Measurements from ENCODE around the gene PCARE.
"Not testable (repeated sequence)": the region's sequence is repeated elsewhere in the genome, so short reads cannot be mapped to it uniquely, and the experiment has no call there.

The PCARE gene

GRCh38 chr2:29108225-29108624 is 33.9 kb upstream of the PCARE start:
- H3K4me1 ChIP-seq (ENCODE audit: insufficient read depth, low read length) = no peaks in the 10 kb centered on the region
- H3K9me3 ChIP-seq (ENCODE audit: control insufficient read depth, insufficient read depth, low read length) = no peaks in the 10 kb centered on the region
- no peak overlapping the region for H3K9ac ChIP-seq (ENCODE audit: low read depth, low read length)
- H3K36me3 ChIP-seq (ENCODE audit: insufficient read depth, low read length) = no peaks in the 10 kb centered on the region

GRCh38 chr2:29107547-29107946 is 33.2 kb upstream of the PCARE start:
- not testable (repeated sequence) for H3K9ac ChIP-seq (ENCODE audit: low read depth, low read length); H3K36me3 ChIP-seq (ENCODE audit: insufficient read depth, low read length); H3K4me1 ChIP-seq (ENCODE audit: insufficient read depth, low read length)

GRCh38 chr2:29106980-29107388 is 32.7 kb upstream of the PCARE start:
- Histone ChIP-seq H3K36me3 (ENCODE audit: insufficient read depth, low read length) (no peaks in the 10 kb centered on the region), H3K9ac (ENCODE audit: low read depth, low read length) (no peak overlapping the region), H3K4me1 (ENCODE audit: insufficient read depth, low read length) (no peaks in the 10 kb centered on the region), H3K9me3 (ENCODE audit: control insufficient read depth, insufficient read depth, low read length) (no peaks in the 10 kb centered on the region)

More at GRCh38 chr2:29107547-29107946, 33.2 kb upstream of the PCARE start:
- H3K9me3 ChIP-seq (ENCODE audit: control insufficient read depth, insufficient read depth, low read length) = not testable (repeated sequence)

GRCh38 chr2:29106256-29106655 is 31.9 kb upstream of the PCARE start:
- Histone ChIP-seq H3K9me3 (ENCODE audit: control insufficient read depth, insufficient read depth, low read length) (no peaks in the 10 kb centered on the region), H3K9ac (ENCODE audit: low read depth, low read length) (no peak overlapping the region), H3K4me1 (ENCODE audit: insufficient read depth, low read length) (no peaks in the 10 kb centered on the region), H3K36me3 (ENCODE audit: insufficient read depth, low read length) (no peaks in the 10 kb centered on the region)

GRCh38 chr2:29105375-29105774 is 31.1 kb upstream of the PCARE start:
- Histone ChIP-seq H3K36me3 (ENCODE audit: insufficient read depth, low read length) (peaks cover 3% of the 10 kb centered on the region; the same call in 1 of the 2 replicates), H3K4me1 (ENCODE audit: insufficient read depth, low read length) (no peaks in the 10 kb centered on the region), H3K9ac (ENCODE audit: low read depth, low read length) (no peak overlapping the region), H3K9me3 (ENCODE audit: control insufficient read depth, insufficient read depth, low read length) (no peaks in the 10 kb centered on the region; the same call in 1 of the 2 replicates)

GRCh38 chr2:29104688-29105087 is 30.4 kb upstream of the PCARE start:
- H3K4me1 ChIP-seq (ENCODE audit: insufficient read depth, low read length) = no peaks in the 10 kb centered on the region
- no peak overlapping the region for H3K9ac ChIP-seq (ENCODE audit: low read depth, low read length)
- H3K36me3 ChIP-seq (ENCODE audit: insufficient read depth, low read length) = peaks cover 3% of the 10 kb centered on the region; the same call in 1 of the 2 replicates
- H3K9me3 ChIP-seq (ENCODE audit: control insufficient read depth, insufficient read depth, low read length) = no peaks in the 10 kb centered on the region; the same call in 1 of the 2 replicates

- no peaks in the 10 kb centered on the region for H3K4me1 ChIP-seq (ENCODE audit: insufficient read depth, low read length)
- H3K36me3 ChIP-seq (ENCODE audit: insufficient read depth, low read length) = peaks cover 3% of the 10 kb centered on the region; the same call in 1 of the 2 replicates
- no peaks in the 10 kb centered on the region; the same call in 1 of the 2 replicates for H3K9me3 ChIP-seq (ENCODE audit: control insufficient read depth, insufficient read depth, low read length)
- no peak overlapping the region for H3K9ac ChIP-seq (ENCODE audit: low read depth, low read length)
Measured at GRCh38 chr2:29100564-29100963, 26.2 kb upstream of the PCARE start.

- H3K4me1 ChIP-seq (ENCODE audit: insufficient read depth, low read length) = no peaks in the 10 kb centered on the region
- H3K36me3 ChIP-seq (ENCODE audit: insufficient read depth, low read length) = peaks cover 3% of the 10 kb centered on the region; the same call in 1 of the 2 replicates
- H3K9me3 ChIP-seq (ENCODE audit: control insufficient read depth, insufficient read depth, low read length) = no peaks in the 10 kb centered on the region; the same call in 1 of the 2 replicates
- no peak overlapping the region for H3K9ac ChIP-seq (ENCODE audit: low read depth, low read length)
Measured at GRCh38 chr2:29097569-29097968, 23.2 kb upstream of the PCARE start.

- peaks cover 3% of the 10 kb centered on the region; the same call in 1 of the 2 replicates for H3K36me3 ChIP-seq (ENCODE audit: insufficient read depth, low read length)
- no peaks in the 10 kb centered on the region; the same call in 1 of the 2 replicates for H3K9me3 ChIP-seq (ENCODE audit: control insufficient read depth, insufficient read depth, low read length)
- no peak overlapping the region for H3K9ac ChIP-seq (ENCODE audit: low read depth, low read length)
- H3K4me1 ChIP-seq (ENCODE audit: insufficient read depth, low read length) = no peaks in the 10 kb centered on the region
Measured at GRCh38 chr2:29096969-29097368, 22.6 kb upstream of the PCARE start.

- not testable (repeated sequence) for H3K9me3 ChIP-seq (ENCODE audit: control insufficient read depth, insufficient read depth, low read length); H3K9ac ChIP-seq (ENCODE audit: low read depth, low read length); H3K36me3 ChIP-seq (ENCODE audit: insufficient read depth, low read length); H3K4me1 ChIP-seq (ENCODE audit: insufficient read depth, low read length)
Measured at GRCh38 chr2:29090311-29090710, 16.0 kb upstream of the PCARE start.

- peaks cover 6% of the 10 kb centered on the region; the same call in 1 of the 2 replicates for H3K9me3 ChIP-seq (ENCODE audit: control insufficient read depth, insufficient read depth, low read length)
- no peak overlapping the region for H3K9ac ChIP-seq (ENCODE audit: low read depth, low read length)
- no peaks in the 10 kb centered on the region for H3K36me3 ChIP-seq (ENCODE audit: insufficient read depth, low read length)
- H3K4me1 ChIP-seq (ENCODE audit: insufficient read depth, low read length) = no peaks in the 10 kb centered on the region
Measured at GRCh38 chr2:29084554-29084953, 10.2 kb upstream of the PCARE start.

- H3K9ac ChIP-seq (ENCODE audit: low read depth, low read length) = no peak overlapping the region
- no peaks in the 10 kb centered on the region for H3K36me3 ChIP-seq (ENCODE audit: insufficient read depth, low read length)
- peaks cover 6% of the 10 kb centered on the region; the same call in 1 of the 2 replicates for H3K9me3 ChIP-seq (ENCODE audit: control insufficient read depth, insufficient read depth, low read length)
- no peaks in the 10 kb centered on the region for H3K4me1 ChIP-seq (ENCODE audit: insufficient read depth, low read length)
Measured at GRCh38 chr2:29082804-29083495, 8.6 kb upstream of the PCARE start.

GRCh38 chr2:29080886-29081743 is 6.8 kb upstream of the PCARE start:
- H3K9ac ChIP-seq (ENCODE audit: low read depth, low read length) = no peak overlapping the region
- H3K36me3 ChIP-seq (ENCODE audit: insufficient read depth, low read length) = no peaks in the 10 kb centered on the region
- H3K4me1 ChIP-seq (ENCODE audit: insufficient read depth, low read length) = no peaks in the 10 kb centered on the region
- H3K9me3 ChIP-seq (ENCODE audit: control insufficient read depth, insufficient read depth, low read length) = peaks cover 6% of the 10 kb centered on the region; the same call in 1 of the 2 replicates

GRCh38 chr2:29079887-29080286 is 5.6 kb upstream of the PCARE start:
- no peak overlapping the region for H3K9ac ChIP-seq (ENCODE audit: low read depth, low read length)
- no peaks in the 10 kb centered on the region for H3K4me1 ChIP-seq (ENCODE audit: insufficient read depth, low read length)
- H3K9me3 ChIP-seq (ENCODE audit: control insufficient read depth, insufficient read depth, low read length) = peaks cover 6% of the 10 kb centered on the region; the same call in 1 of the 2 replicates
- H3K36me3 ChIP-seq (ENCODE audit: insufficient read depth, low read length) = no peaks in the 10 kb centered on the region
